NCI-H2029 treated with DMSO at 0.1 percent for 48 hours (cell line): Measurements from ENCODE around the gene ISY1.
"Not testable (repeated sequence)": the region's sequence is repeated elsewhere in the genome, so short reads cannot be mapped to it uniquely, and the experiment has no call there.

Source experiments
- DNase-seq: peaks from one replicate; lab custom pipeline; 2025; lab: John Stamatoyannopoulos, UW

Gene ISY1

GRCh38 chr3:129166579-129167332 is 5.9 kb upstream of the ISY1 start:
- DNase-seq, result no peak

- not testable (repeated sequence) for DNase-seq
Measured at GRCh38 chr3:129165594-129165993, 4.7 kb upstream of the ISY1 start.

- no peak for DNase-seq
Measured at GRCh38 chr3:129164500-129164899, 3.6 kb upstream of the ISY1 start.

GRCh38 chr3:129162729-129163579 is 2.1 kb upstream of the ISY1 start:
- DNase-seq, result no peak

GRCh38 chr3:129161860-129162271 is 1.0 kb upstream of the ISY1 start:
- DNase-seq, result no peak

GRCh38 chr3:129144786-129145185 is 16.1 kb downstream of the ISY1 start:
- no peak for DNase-seq

- not testable (repeated sequence) for DNase-seq
Measured at GRCh38 chr3:129141011-129141410, 19.9 kb downstream of the ISY1 start.

GRCh38 chr3:129139911-129140310 is 21.0 kb downstream of the ISY1 start:
- no peak for DNase-seq

- DNase-seq, result not testable (repeated sequence)
Measured at GRCh38 chr3:129136275-129136674, 24.6 kb downstream of the ISY1 start.

- DNase-seq, result no peak
Measured at GRCh38 chr3:129132097-129132866, 28.6 kb downstream of the ISY1 start.

- no peak for DNase-seq
Measured at GRCh38 chr3:129131465-129132088, 29.3 kb downstream of the ISY1 start.

GRCh38 chr3:129130291-129130813 is 30.5 kb downstream of the ISY1 start:
- no peak for DNase-seq

- no peak for DNase-seq
Measured at GRCh38 chr3:129128357-129129155, 32.3 kb downstream of the ISY1 start.

GRCh38 chr3:129126726-129127280 is 34.1 kb downstream of the ISY1 start:
- DNase-seq, result no peak

- no peak for DNase-seq
Measured at GRCh38 chr3:129123314-129124060, 37.4 kb downstream of the ISY1 start.

GRCh38 chr3:129122412-129123011 is 38.4 kb downstream of the ISY1 start:
- no peak for DNase-seq

- peak; percentile 36 for DNase-seq
Measured at GRCh38 chr3:129121792-129122411, 39.0 kb downstream of the ISY1 start, which contains the start of gene RAB43. RAB43 (minus strand) TSS chr3:129121804; CDS start chr3:129121489, 315 bp downstream.

- DNase-seq, result no peak
Measured at GRCh38 chr3:129121016-129121791, 39.7 kb downstream of the ISY1 start.
